ENCODE data around the gene ADGRG3.

- TF ChIP-seq CTCF (optimal IDR thresholded peaks at IDR 0.05 in 1 of 3, IDR thresholded peaks at IDR 0.05 in 1 of 3, conservative IDR thresholded peaks at IDR 0.05 in 1 of 3; ENCODE audit: extremely low read depth in 1 of 3, insufficient read depth in 2 of 3, low read length in 3 of 3): no peak
- no peak for TF ChIP-seq EZH2 (IDR thresholded peaks at IDR 0.05; ENCODE audit: low read length)
Observed at GRCh38 chr16:57697896-57698537, 29.9 kb downstream of the ADGRG3 start.
